Activated CD8-positive, alpha-beta memory T cell treated with anti-CD3 and anti-CD28 coated beads, Interleukin-2, amount 50 U/mL, for 1 hour (primary cell): Measurements from ENCODE around the gene TANC2.
"Not testable (repeated sequence)": the region's sequence is repeated elsewhere in the genome, so short reads cannot be mapped to it uniquely, and the experiment has no call there.

Experiments used
- DNase-seq: peaks from one replicate; pipeline ENCODE4 v3.0.0-alpha.2; 2020; ENCODE audit errors: extremely low read depth

Gene TANC2

DNA sequence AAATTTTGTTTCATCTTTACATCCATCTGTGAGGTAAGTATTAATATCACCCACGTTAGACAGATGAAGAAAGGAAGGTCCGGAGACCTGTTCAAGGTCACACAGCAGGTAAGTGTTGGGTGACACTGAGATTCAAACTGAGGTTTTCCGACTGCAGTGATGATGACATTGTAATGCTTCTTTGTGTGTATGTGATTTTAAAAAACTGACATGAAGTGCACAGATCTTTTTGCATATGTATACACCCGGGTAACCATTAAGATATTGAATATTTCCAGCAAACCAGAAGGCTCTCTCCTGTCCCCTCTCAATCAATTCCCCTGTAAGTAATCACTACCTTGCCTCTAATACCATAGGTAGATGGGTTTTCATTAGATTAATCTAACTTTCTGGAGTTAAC is 1.5 kb upstream of the TANC2 start:
- no peak for DNase-seq

DNA sequence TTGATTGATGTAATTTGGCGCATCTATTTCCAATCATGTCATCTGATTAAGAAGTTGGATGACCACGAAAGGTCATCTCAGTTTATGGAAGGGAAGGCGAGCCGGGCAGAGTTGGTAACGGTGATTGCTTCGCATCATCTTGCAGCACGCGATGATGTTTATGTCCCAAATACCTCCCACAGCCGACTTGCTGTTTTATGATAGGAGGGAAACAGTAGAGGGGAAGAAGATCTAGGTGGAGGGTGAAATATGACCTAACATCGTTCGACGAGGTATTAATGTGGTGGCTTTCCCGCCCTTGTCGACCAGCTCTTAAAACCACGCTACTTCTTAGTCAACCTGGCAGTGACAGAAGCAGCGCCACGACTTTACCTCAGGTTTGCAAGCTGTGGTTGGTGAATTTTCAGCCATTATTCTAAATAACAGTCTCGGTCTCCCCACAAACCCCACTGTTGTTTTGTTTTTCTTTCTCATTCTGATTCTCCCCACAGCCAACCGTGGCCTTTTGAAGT is 805 bp upstream of the TANC2 start:
- DNase-seq, result peak; percentile 24

DNA sequence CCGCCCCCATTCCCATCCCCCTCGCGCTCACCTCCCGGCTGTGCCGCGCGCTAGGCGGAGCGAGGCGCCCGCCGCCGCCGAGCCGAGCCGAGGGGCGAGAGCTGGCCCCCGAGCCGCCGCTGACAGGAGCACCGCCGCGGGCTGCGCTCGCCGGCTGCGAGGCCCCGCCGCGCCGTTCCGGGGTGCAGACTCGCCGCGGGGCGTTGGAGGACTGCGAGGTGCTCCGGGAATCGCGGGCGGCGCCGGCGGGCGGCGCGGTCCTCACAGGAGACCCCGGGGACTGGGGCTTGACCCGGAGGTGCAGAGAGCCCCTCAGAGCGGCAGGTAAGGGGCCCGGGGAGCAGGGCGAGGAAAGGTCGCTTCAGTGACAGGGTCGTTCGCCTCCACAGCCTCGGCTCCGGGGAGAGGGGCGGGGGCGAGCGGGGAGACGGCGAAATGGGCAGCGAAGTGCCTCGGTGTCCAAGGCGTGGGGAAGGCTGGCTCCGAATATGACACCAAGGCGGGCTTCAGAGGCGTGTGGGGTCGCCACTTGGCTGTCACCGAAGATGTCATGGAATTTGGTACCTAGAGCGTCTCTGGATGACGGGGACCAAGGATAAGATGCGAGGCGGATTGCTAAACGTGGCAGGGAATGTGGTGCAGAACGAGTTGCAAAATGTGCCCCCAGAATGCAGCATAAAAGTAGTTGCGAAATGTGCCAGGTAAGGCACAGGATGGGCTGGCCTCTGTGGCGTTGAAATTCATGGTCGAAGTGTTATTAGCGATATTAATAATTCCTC is 580 bp downstream of the TANC2 start:
- DNase-seq, result peak; percentile 10

GRCh38 chr17:62967205-62967529 is 1.1 kb downstream of the TANC2 start:
- no peak for DNase-seq

DNA sequence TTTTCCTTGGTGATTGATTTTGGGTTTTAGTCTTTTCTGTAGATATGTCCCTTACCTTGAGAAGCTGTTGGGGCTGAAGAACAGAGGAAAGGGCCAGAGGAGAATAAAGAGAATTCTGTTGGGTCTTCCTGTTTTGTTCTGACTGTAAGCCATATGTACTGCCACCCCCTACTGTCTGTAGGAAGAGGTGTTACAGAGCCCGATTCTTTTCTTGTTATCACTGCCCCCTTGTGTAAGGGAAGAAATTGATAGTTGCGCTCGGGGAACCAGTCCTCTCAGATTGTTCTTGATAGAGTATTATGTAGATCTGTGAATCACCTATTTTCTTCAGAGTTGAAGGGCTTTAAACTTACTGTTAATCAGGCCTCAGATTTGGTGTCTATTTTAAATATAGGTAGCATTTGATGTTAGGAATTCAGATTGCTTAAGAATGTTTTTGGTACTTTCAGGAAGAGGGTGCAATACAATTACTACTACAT is 2.4 kb downstream of the TANC2 start:
- peak; percentile 37 for DNase-seq

GRCh38 chr17:62970610-62971009 is 4.6 kb downstream of the TANC2 start:
- no peak for DNase-seq

DNA sequence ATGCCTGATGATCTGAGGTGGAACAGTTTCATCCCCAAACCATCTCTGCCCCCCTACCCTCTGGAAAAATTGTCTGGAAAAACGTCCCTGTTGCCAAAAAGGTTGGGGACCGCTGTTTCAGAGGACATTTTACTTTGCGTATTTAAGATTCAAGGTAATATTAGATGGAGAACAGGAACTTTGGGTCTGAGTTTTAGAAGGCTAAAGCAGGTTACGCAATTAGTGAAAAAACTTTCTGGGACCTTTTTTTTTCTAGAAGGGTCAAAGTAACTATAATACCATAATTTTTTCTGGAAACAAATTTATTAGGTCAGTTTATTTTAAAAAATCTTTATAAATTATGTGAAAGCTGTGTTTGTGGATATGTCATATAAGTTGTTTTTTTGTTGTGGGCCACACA is 5.8 kb downstream of the TANC2 start:
- no peak for DNase-seq

GRCh38 chr17:62974788-62975187 is 8.8 kb downstream of the TANC2 start:
- no peak for DNase-seq

DNA sequence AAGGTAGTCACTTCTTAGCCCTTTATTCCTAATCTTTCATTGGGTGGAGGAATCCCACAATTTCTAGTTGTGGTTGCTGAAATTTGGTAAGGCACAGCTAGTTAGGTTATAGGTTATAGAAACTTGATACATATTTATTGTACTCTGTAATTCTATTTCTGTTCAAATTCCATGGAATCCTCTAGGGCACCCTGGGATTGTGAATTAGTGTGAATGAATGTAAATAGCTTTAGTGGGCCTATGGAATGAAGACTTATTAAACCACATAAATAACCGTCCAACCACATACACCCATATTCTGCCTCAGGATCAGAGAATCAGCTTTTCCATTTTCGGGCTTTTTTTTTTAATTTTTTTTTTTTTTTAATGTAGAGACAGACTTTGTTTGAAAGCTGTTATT is 9.2 kb downstream of the TANC2 start:
- DNase-seq, result no peak

DNA sequence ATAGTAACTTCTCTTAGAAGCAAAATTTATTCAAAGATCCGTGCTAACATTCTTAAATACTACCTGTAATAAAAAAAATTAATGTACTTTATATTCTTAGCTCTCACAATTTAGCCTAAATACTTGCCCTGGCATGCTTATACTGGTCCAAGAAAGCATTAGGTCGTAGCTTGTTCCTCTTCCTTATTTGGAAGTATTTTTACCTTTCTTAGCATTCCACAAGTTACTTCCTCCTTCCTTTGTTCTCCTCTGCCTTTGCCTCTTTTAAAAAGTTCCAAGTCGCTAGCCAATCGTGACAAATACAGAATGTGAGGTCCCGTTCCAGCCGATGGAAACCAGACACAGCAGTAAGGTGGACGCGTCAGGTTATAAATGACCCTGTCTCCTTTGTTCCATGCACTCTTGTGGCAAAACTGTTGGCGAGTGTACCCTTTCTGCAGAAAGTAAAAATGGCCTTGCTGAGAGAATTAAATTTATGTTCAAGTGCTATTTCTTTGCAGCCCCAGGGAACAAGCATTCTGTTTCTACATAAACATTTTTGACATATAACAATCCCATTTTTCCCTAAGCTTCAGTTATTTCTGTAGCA is 10.7 kb downstream of the TANC2 start:
- not testable (repeated sequence) for DNase-seq

- DNase-seq, result no peak
These were observed 14.8 kb downstream of the TANC2 start for GRCh38 chr17:62980842-62981241.

GRCh38 chr17:62981933-62982332 is 15.9 kb downstream of the TANC2 start:
- DNase-seq, result no peak

GRCh38 chr17:62984801-62985200 is 18.8 kb downstream of the TANC2 start:
- DNase-seq, result no peak

- no peak for DNase-seq
These were observed 20.5 kb downstream of the TANC2 start for GRCh38 chr17:62986549-62986948.

DNA sequence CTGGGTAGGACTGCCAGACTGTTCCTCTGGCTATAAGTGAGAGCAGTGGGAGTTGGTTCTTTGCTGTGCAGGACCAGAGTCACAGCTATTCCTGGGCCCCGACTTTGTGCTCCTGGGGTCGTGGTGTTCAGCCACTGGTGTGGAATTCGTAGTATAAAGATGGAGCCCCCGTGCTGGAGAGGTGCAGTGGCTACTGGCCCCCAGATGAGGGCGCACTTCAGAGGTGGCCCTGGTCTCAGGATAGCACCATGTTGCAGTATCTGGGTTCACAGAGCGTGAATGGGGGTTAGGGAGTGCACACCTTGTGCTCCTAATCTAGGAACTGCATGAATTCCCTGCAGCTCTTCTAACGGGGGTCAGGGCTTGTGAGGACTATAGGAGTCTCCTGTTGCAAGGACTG is 21.1 kb downstream of the TANC2 start:
- DNase-seq, result no peak

GRCh38 chr17:62989501-62989900 is 23.5 kb downstream of the TANC2 start:
- DNase-seq, result no peak

DNA sequence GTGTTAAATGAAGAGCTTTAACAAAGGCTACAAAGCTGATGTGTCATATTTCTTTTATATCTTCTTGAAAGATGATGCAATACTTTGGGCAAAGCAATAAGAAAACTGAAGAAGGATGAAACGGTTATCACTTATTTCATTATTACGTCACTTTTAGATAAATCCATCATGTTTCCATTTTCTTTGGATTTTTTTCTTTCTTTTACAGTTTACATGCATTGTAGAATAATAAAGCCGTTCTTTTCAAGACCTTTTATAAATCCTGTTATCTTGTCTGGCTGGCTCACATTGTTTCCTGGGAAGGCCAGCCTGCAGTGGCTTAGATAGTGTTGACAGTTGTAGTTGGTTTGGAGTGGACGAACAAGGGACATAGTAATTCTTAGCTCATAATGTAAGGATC is 28.9 kb downstream of the TANC2 start:
- no peak for DNase-seq

- no peak for DNase-seq
These were observed 29.4 kb downstream of the TANC2 start for GRCh38 chr17:62995377-62995885.

GRCh38 chr17:62996221-62996620 is 30.2 kb downstream of the TANC2 start:
- no peak for DNase-seq

- no peak for DNase-seq
These were observed 32.1 kb downstream of the TANC2 start for GRCh38 chr17:62998166-62998565.

DNA sequence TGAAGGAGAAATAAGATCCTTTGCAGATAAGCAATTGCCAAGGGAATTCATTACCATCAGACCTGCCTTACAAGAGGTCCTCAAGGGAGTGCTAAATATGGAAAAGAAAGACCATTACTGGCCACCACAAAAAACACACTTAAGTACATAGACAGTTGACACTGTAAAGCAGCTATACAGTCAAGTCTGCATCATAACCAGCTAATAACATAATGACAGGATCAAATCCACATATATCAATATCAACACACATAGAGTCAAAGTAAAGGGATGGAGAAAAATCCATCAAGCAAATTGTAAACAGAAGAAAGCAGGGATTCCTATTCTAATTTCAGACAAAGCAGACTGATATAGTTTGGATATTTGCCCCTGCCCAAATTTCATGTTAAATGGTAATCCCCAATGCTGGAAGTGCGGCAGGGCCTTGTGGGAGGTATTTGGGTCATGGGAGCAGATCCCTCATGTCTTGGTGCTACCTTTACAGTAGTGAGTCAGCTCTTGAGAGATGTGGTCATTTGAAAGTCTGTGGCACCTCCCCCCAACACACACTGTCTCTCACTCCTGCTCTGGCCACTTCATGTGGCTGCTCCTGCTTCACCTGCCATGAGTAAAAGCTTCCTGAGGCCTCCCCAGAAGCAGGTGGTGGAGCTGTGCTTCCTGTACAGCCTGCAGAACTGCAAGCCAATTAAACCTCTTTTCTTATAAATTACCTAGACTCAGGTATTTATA is 32.8 kb downstream of the TANC2 start:
- no peak for DNase-seq

DNA sequence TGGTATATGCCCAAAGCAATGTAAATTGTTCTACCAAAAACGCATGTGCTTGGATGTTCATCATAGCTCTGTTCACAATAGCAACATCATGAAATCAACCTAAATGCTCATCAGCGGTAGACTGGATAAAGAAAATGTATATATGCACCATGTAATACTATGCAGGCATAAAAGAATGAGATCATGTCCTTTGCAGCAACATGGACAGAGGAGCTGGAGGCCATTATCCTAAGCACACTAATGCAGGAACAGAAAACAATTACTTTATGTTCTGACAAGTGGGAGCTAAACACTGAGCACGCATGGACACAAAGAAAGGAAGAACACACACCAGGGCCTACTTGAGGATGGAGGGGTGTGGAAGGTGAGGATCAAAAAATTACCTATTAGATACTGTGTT is 33.7 kb downstream of the TANC2 start:
- DNase-seq, result no peak
